NCI-H510A (cell line): Measurements from ENCODE around the gene CNPPD1.
A peak's percentile ranks its signal among the peaks of the same experiment; 100 is the strongest.

Experiments
- DNase-seq: peaks from one replicate; lab custom pipeline; 2025; lab: John Stamatoyannopoulos, UW

Gene CNPPD1

DNA sequence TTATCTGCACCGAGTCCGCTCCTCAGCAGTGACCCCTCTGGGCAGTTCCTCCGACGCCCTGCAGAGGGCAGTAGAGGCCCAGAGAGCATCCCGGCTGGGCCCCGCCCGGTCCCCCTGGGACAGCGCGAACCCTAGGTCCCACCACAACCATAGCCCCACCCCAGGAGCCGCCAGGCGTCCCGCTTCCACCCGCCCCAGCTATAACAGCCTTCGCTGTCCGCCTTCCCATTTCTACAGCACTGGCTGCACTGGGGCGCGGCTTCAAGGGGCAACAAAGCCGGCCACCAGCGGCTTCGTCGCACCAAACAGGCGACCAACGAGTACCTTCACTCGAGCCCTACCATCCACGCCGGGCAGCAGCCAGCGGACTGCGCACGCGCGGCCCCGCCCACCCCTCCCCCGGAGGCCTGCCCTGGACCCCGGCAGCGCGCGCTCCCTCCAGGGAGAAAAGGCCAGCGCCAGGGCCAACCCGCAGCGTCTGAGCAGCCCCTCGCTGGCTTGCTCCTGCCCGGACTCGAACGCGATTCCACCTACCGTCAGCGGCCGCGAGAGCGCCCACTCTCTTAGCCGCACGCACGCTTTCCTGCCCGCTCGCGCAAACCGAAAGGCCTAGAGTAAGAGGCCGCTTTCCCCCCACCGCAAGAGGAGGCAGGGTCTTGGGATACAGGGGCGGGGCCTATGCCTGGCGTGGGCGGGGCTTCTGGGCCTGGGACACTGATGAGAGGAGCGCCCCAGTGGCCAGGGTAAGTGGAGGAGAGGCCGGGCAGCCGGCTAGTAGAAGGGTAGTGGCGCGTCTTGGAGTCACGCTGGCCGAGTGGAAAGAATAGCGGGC is 16.3 kb downstream of the CNPPD1 start, which contains the start of gene NHEJ1:
NHEJ1 (minus strand) TSS at position 630 of the 832 bp plus-strand sequence. CDS start 2,453 bp downstream, outside the sequence.
- peak; percentile 77 for DNase-seq

DNA sequence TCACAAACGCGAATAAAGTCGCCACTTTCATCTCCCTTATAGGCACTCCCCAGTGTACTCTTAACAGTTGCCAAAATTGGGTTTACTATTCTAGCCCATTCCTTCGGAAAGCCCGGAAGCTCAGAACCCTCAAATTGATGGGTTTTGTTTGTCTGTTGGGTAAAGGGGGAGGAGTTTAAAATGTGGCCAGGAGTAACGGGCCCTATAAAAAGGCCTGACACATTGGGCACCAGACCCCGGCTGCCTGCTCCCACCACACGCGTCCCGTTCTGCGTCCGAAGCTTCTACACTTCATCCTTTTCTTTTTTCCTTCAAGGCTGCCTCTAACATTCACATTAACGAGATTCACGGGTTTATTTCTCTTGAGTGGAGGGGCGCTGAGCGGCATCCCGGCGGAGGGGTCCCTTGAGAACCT is 16.9 kb downstream of the CNPPD1 start:
- DNase-seq: no peak

DNA sequence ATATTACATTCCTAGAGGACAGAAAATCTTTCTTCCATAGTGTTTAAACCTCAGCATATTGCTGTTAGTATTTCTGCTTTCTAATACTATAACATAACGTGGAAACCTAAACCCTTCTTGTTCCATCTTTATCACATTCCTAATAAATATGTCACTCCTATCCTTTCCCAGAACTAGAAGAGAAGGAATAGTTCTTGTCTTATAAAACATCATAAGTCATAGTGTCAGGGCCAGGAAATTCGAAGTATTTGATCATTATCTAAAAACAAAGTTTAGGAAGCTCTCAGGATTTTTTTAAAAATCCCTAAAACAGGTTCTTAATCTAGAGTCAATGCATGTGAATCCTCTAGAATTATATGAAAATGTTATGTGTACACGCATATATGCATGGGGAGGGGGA is 18.1 kb downstream of the CNPPD1 start:
- no peak for DNase-seq

DNA sequence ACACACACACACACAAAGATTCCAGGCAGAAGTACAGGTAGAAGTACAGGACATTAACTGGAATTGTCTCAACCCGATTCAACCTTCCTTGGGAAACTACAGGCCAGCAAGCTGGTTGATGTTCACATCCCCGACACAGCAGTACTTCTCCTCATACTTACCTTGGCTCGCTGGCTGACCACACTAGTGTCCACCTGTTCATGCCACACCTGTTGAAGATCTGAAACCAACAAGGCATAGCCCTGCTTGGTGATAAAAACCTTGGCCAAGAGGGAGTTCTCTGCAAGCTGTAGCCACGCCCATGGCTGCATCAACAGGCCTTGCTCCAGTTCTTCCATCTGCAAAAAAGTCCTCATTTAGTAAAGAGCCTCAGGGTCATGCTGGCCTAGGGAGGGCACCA is 18.7 kb downstream of the CNPPD1 start:
- no peak for DNase-seq

DNA sequence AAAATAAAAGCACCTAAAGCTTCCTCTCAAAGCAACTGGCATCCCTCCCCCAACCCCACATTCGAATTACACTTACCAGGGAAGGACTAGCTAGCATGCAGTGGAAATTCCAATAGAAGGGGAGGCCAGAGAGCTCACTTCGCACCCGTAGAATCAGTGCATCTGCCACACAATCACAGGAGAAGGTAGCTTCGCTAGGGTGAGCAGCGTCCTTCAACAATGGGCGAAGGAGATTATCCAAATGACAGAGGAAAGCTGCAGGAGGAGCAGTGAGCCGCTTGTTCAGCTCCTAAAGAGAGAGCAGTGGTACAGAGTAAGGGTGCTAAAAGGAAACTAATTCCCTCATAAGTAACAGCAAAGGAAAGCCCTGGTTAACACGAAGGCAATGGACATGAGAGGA is 19.3 kb downstream of the CNPPD1 start:
- DNase-seq: no peak

DNA sequence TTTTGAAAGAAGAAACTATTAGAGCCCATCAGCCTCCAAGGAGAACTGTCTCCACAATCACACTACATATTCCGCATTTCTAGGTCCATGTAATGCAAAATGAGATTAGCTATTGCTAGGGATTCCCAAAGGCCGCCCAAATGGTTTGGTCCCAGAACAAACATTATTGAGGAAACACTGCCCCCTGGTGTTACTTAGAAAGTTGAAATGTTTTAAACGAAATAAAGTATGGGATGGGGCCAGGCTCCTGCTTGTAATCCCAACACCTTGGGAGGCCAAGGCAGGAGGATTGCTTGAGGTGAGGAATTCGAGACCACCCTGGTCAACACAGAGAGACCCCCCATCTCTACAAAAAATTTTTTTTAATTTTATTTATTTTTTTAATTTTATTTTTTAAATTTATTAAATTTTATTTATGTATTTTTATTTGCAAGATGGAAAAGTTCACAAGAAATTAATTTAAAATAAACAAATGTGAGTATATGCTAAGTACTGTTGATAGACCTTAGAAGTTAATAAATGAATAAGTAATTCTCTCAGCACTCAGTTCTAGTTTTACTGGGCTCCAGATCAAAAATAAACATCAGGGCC is 21.6 kb downstream of the CNPPD1 start:
- DNase-seq: peak; percentile 54

DNA sequence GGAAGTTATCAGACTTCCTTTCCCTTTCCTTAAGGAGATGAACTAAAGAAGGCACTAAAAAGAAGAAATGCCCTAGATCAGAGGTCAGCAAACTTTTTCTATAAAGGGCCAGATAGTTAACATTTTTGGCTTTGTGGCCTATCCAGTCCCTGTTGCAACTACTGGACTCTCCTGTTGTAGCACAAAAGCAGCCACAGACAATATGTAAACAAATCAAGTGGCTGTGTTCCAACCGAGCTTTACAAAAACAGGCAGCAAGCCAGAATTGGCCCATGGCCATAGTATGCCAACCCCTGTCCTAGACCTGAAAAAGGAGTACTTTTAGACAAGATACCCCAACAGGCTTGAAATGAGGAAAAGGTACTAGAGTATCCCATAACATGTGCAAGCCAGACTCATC is 27.1 kb downstream of the CNPPD1 start:
- peak; percentile 11 for DNase-seq

DNA sequence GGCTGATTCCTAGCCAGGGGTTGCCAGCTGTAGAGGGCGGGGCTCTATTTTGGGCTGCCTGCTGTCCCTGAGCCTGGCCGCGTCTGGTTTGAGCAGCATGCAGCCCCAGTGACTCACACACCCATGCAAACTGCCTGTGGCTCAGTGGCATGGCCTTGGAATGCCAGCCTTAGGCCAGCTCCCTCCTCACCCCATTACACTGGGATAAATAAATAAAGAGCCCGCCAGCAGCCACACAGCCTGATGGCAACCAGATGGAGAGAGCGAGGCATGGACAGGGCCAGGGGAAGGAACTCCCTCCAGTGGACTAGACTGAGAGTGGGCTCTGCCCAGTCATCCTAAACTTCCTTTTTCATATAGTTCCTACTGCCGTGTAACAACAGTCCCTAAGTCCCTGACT is 34.4 kb downstream of the CNPPD1 start:
- no peak for DNase-seq

DNA sequence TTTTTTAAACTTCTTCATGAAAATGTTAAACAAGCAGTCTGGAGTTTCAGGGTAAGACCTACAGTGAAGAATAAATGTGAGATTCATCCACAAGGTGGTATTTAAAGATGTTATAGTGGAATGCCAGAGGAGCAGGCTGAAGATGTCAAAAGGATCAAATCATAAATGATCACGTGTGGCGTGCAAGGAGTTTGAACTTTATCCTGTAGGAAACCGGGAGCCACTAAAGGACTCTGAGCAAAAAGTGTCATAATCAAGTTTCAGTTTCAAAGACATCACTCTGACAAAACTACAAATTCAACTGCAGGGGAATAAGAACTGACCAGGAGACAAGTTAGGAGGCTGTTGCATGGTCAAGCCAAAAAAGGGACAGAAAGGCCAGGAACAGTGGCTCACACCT is 36.0 kb downstream of the CNPPD1 start:
- DNase-seq: no peak

DNA sequence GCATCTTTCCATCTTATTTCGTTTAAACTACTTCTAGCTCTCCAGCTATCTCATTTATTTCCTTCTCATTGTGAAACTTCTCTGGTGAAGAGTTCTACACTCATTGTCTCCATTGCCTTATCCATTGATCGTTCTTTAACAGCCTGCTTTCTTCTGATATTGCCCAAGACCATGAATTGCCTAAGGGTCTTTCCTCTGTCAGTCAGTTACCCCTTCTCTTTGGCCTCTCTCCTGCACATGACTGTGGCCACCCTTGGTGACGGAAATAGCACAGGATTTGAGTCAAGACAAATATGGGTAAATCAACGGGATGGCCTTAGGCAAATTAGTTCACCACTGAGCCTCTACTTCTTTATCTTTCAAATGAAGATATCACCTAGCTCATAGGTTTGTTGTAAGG is 42.7 kb downstream of the CNPPD1 start:
- no peak for DNase-seq

DNA sequence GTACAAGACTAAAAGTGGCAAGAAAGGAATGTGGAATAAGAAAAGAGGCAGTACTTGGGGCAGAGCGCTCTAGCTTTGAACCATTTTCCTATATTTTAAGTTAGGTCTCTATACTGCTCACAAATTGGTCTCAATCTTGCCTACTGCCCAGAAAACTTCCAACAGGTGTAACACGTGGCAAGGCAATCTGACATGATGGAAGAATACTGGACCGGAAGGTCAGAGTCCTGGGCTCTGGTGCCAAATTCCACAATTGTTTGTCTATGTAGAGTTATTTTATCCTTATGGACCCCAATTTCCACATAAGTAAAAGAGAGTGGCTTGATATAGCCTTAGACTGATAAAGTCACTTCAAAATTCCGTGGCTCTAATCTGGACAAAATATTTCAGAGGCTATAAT is 45.0 kb downstream of the CNPPD1 start:
- no peak for DNase-seq

DNA sequence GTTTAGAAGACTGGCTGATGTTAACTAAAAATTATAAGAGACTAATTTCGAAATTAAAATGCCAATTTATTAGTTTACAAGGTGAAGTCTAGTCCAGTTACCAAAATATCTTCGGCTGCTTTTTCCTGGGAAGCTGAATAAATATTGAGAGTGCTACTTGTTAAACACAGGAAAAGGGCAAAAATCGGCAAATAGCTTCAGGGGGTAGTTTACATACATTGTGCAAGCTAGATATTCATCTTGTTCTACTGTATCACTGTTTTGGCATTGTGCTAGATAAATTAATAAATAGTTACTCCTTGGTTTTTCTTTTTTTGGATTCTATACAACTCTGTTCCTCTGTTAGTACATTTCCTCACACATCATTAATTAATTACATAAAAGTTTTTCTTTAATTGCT is 45.4 kb downstream of the CNPPD1 start:
- DNase-seq: no peak

DNA sequence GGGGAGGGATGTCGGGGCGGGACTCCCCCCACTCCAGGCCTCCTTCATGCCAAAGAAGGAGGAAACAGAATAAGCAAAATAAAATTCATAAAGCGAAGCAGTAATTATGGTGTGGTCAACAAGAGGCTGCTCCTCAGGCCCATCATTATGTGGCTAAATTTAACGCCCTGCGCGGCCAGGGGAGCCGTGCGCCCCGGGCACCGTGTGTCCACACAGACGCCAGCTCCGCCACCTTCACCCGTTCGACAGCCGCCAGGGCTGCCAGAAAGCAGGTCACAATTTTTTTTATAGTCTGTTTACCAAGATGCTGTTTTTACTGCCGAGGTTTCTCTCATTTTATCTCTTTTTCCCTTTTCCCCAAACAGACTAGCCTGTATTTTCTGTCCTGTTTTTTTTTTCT is 47.1 kb downstream of the CNPPD1 start:
- DNase-seq: no peak

DNA sequence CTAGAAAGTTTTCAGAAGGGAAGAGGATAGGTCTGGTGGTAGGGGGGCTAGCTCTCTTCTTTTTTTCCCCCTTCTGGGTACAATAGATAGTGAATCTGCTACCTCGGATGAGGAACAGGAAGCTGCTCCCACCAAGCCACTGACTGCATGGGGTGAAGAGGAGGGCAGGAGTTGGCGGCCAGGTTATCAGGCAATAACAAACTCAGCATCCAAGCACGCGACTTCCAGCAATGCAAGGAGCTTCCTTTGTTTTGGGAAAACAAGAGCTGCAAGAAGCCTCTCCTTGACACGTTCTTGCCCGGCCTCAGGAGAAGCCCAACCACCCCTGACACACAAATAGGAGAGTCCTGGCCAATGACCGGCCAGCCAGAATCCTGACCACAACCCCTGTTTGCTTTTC is 48.3 kb downstream of the CNPPD1 start:
- no peak for DNase-seq

DNA sequence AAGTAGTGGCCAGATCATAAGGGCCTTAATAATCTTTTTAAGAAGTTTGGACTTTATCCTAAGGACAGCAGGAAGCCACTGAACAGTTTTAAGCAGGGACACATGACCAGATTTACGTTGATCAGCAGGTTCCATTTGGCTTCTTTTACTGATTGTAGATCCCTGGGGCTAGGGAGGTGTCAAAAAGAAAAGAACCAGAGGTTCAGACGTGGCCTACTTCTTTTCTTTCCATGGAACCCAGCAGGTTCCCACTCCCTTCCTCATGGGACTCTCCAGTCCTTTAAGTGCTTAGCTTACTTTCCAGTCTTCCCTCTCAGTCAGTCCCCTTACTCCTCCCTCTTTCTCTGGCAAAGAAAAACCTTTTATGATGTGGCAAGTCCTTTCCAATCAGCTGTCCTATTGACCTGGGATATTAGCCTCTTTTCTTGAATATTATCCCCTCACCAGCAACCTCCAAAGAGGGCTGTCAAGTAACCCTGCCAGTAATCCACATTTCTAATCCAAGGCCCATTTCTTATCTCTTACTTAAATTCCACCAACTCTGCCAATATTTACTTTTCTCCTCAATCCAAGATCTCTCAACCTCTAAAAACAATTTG is 49.6 kb downstream of the CNPPD1 start:
- DNase-seq: no peak

DNA sequence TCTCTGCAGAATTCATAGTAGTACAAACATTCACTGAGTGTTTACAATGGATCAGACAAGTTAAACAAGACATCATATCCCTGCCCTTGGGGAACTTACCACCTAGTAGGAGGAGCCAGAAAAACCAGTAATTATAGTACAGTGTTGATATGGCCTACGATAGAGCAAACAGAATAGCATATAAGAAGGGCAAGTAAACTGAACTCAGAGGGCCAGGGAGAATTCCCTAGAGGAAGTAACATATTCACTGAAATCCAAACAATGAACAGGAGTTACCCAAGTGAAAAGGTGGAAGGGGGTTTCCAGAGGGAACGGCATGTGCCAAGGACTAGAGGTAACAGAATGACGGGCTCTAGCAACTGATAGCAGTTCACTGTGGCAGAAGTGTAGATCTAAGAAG is 50.2 kb downstream of the CNPPD1 start:
- DNase-seq: no peak

DNA sequence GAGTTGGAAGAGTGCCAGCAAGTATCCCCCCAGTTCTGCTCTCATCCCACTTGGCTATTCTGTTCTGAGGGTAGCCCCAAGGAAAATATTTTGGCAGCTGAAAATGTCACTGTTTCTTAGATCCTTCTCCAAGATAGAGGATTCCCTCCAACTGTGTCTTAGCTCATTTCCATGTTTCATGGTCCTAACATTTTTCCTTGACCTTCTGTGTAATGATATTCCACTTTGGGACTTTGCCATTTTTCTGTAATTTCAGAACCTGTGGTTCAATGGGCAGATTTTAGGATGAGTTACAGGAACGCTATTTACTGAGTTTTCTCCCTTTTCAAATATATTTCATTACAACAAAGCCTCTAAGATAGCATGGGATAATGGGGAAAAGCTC is 50.8 kb downstream of the CNPPD1 start:
- no peak for DNase-seq

DNA sequence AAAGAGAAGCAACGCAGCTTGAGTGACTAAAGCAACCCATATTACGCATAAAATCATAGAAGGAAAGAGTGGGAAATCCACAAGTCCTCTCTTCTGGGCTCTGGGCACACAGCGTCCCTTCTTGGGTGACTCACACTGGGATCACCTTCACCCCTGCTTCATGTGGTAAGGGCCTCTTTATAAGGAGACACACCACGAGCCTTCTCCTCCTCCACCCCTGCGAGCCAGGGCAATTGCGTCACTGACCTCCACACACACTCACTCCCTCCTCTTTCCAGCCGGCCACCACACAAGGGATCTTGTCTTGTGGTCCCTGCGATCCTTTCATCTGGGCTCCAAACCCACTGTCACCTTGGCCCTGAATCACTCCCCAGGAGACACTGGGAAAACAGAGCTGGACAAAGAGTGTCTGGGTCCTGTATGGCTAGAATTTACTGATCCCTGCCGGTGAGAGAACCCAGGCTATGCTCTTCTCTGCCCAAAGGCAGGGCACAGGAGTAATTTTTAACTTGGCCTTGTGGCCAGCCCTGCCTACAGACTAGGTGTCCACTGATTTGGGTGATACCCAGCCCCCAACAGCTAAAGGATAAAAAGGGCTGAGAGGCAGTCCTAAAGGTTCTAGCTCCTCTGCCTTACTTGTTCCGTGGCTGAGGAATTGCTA is 51.4 kb downstream of the CNPPD1 start:
- no peak for DNase-seq

DNA sequence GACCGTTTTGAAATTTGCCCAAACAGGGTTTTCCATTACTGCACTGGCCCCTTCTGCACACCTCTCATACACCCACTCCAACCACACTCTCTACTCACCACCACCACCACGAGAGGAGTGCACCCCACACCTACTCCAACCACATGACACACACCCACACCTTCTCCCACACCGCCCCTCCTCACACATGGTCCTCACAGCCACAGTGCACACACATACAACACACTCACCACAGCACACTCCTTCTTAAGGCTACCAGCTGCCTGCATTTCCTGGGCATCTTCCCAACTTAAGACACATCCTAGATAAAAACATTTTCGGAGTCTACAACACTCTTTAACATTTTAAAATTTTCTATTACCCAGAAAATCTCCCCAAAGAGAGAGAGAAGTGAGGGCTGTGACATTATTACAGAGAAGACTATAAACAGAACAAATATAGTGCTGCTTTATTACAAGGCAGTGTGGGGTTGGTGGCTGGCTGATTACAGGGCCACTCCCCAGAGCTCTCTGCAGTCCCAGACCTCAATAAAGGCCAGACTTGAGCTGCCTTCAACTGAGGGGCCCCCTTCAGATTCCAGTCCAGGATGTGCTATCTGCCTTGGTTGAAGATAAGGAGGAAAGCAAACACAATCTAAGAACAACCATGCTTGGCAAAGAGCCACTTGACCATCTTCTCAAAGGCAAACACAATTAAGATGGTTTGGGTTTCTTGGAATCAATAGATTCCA is 52.2 kb downstream of the CNPPD1 start:
- no peak for DNase-seq

DNA sequence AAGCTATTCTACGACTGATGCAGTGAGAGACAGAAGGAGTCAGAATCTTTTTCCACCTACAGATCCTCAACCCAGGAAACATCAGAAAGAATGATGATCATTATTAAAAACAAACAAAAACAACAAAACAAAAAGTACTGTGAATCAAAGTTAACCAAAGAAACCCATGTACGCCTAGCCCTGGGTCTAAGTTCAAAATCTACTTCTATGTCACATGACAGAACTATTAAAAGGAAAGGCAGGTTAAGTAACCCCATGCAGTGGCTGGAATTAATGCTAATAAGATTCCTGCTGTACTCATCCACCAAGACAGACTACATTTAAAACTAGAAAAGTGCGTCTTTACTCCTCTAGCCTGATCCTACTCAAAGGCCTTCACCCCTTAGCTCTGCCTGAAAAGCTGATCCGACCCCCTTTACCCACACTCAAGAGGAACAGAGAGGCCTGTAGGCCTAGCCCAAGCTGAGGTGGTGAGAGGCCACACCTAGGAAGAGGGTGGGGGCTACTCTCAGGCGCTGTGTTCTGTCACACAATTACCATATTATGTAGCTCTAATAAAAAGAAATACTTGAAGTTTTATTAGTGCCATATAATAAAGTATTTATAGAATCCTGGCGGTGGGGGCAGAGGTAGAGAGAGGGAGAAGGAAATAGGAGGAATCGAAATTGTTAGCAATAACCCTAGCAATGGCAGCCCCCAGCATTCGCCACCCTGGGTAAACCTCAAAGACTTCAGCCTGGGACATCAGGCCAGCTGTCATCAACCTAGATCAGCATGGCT is 53.2 kb downstream of the CNPPD1 start:
- no peak for DNase-seq
